NCI-H2081 treated with DMSO at 0.1 percent for 48 hours (cell line): ENCODE data around the gene PNMA8A.

Source experiments
- DNase-seq: peaks from one replicate; lab custom pipeline; 2025; lab: John Stamatoyannopoulos, UW

The PNMA8A gene

DNA sequence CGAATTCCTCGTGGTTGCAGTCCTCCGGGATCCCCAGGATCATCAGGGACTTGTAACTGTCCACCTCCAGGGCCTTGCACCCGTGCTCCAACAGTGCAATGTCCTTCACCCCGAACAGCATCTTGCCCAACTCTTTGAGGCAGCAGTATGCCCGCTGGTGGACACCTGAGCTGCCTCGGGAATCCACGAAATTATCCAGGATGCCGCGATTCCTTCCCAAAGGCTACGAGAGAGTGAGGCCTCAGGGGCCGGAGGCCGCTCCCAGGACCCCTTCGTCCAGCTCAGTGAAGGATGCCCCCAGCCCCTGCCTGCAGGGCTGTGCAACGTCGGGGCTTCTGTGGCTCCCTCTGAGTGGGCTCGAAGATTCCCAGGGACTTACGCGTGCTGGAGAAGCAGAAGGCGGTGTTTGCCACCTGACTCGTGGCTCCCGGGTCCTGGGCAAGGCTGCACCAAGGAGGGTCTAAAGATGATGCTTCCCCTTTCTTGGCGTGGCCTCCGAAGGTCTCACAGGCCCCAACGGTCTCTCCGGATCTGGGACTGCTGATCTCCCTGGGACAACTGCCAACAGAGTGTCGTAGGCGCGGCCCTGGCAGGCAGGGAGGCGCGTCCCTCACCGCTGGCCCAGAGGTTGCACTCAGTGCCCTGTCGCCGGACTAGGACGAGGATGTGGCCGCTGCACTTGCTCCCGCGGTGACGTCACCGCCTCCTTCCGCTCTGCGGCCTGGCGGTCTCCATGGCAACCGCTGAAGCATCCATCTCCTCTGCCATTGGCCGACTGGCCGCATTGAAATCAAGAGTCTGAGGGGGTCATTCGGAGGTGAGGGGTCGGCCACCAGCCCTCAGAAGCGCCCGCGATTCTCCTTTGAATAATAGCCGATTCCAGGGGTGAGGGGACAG is 42.9 kb downstream of the PNMA8A start, which contains the start of gene PNMA8C:
PNMA8C (minus strand) TSS at position 698 of the 897 bp plus-strand sequence; CDS start at position 121, 577 bp downstream.
- DNase-seq, result no peak

DNA sequence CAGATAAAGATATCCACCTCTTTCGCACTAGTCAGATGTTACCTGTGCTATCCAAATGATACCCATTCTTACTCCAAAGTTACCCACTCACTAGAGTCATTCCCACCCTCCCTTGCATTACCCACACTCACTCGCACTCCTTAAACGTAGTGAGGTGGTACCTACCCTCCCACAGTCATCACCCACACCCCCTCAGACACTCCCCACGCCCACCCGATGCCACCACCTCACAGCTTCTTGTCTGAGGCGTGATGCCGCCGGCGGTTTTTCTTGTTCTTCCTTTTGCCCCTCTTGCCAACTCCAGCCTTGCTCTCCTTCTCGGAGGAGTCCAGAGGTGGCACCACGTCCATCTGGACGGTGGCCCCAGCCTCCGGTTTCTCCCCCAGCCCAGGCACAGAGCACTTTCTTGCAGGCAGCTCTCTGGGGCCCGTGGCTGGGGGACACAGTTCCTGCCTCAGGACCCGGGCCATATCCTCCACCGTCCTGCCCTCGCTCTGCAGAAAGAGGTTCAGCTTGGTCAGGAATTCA is 43.8 kb downstream of the PNMA8A start:
- DNase-seq, result no peak

DNA sequence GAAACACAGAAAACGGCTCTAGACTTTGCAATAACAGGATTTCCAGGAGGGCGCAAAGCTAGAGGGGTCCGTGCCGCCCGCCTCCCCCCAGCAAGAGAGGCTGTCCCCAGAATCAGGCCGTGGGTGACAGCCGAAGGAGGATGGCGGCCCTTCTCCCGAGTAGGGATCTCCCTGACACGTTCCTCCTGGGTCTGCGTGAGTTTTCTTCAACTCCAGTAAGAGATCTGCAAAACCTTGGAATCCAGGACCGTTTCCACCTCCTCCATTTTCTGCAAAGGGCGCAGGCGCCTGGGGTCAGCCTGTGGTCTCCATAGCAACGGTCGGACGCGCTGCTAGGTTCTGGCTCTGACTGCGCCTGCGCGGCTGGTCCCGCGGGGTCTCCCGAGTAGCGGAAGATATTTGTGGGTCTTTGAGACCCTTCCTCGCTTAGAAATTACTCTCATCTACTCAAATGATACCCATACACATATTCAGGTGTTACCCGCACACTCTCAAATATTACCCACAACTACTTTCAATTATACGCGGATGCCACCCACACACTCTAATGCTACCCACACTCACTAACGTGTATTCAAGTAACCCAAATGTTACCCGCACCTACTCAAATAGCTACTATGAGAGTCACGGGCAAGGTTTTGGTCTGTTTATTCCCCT is 44.7 kb downstream of the PNMA8A start:
- no peak for DNase-seq

DNA sequence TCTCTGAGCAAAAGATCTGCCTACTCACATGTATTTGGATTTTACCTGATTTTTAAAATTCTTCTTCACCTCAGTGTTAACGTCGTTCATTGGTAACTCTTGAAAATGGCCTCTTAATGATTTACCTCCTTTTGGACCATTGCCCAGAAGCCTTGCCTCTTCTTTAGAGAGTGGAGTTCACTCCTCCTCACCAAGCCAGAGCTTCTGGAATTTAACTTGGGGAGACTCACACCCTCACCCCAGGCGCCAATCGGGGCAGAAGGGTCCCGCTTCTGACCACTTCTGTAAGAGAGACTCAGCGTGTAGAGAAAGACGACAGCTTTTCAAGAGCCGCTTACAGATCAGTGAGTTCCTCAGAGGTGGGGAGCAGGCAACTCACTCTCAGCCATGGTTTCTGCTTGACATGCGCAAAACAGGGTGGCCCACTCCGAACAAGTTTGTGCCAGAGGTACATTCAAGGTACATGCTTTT is 45.3 kb downstream of the PNMA8A start:
- DNase-seq, result no peak

DNA sequence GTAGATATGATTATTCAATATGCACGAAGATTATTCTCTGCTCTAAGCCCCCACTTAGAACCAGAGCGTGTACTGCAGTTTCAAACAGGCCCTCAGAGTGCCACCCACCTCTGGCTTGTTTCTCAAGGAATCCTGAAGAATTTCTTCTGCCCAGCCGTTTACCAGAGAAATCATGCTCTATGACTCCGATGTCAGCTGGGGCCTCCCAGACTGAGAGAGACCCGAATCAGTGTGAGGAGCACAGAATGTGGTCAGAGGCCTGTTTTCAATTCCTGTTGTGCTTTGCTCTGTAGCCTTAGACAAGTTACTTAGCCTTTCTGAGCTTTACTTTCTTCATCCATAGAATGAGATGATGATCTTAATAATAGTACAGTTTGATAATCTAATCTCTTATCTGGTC is 48.2 kb downstream of the PNMA8A start:
- no peak for DNase-seq

DNA sequence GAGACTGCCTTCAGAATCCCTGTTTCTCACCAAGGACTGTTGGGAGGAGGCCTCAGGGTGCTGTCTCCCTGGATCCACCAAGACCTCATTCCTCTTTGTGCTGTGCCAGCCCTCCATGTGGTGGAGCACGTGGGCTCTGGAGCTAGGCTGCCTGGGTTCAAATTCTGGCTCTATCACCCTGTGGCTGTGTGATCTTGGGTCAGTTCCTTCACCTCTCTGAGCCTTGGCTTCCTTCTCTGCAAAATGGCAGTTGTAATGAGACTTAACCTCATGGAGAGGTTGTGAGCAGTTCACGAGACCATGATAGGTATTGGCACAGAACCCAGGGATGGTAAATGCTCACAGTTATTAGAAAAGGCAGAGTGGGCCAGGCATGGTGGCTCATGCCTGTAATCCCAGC is 49.0 kb downstream of the PNMA8A start:
- DNase-seq, result no peak

DNA sequence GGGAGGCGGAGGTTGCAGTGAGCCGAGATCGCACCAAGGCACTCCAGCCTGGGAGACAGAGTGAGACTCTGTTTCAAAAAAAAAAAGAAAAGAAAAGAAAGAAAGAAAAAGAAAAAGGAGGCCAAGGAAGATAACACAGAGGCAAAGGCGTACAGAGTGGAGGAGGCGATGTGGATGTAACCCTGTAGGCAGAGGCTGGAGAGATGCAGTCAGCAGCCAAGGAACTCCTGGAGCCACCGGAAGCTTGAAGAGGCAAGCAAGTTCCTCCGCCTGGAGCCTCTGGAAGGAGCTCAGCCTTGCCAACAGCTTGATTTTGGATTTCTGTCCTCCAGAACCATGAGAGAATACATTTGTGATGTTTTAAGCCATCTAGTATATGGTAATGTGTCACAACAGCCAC is 51.3 kb downstream of the PNMA8A start:
- no peak for DNase-seq
